Measurements from ENCODE around the gene KLF4.

KLF4 gene

GRCh38 chr9:107460153-107461023 is 29.2 kb downstream of the KLF4 start:
- in situ Hi-C loops (cut with MboI; ENCODE audit: low sequenced_read_pairs), result loop anchor here (25.0 kb wide), 1 partner anchor 802 kb away; no protein-coding TSS in a partner anchor

DNA sequence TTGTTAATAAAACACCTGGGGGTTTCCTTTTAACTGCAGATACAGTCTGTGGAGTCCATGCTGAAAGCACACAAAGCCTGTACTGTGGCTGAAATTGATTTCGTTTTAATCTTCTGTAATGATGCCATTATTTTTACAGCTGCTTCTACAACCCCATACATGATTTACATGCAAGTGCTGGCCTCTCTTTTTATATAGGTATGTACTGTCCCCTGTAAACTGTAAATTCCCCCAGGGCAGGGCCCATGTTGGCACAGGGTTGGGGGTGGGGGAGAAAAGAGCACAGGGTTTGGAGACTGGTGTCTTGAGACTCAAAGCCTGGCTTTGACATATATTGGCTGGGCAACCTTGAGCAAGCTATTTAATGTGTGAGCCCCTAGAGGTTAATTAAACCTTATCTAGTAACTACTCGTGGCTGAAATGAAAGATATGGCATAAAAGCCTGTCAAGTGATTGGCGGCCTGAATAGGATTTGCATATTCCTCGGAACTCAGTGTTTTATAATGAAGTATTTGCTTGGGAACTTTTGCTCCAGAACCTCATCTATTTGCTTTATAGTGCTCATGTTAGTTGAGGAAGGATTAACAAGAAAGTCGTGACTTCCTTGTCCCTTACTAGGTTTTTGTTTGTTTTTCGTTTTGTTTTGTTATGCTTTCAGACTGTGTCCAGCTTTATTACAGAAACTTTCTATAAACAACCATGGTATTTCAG is 34.0 kb downstream of the KLF4 start:
- in situ Hi-C loops (cut with MboI; ENCODE audit: low sequenced_read_pairs), result loop anchor here (25.0 kb wide), 1 partner anchor 807 kb away; no protein-coding TSS in a partner anchor

DNA sequence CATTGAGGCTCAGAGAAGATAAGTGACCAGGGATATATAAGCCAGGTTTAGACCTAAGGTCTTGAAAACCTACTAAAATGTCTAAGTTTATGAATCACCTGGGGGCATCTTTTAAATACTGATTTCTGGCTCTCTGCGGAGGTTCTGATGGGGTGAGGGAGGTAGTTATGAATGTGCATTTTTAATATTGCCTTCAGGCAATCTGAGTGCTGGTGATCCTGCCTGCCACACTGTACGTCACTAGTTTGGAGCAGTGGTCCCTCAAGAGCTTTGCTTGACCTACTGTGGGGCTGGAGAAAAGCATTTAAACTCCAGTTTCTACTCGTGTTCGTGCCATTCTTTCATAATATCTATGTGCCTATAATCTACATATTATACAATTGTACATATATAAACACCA is 36.1 kb downstream of the KLF4 start:
- in situ Hi-C loops (cut with MboI; ENCODE audit: low sequenced_read_pairs), result loop anchor here (25.0 kb wide), 1 partner anchor 809 kb away; no protein-coding TSS in a partner anchor

- in situ Hi-C loops (cut with MboI; ENCODE audit: low sequenced_read_pairs), result no loop called here
Measured at GRCh38 chr9:107447834-107448233, 41.7 kb downstream of the KLF4 start.

DNA sequence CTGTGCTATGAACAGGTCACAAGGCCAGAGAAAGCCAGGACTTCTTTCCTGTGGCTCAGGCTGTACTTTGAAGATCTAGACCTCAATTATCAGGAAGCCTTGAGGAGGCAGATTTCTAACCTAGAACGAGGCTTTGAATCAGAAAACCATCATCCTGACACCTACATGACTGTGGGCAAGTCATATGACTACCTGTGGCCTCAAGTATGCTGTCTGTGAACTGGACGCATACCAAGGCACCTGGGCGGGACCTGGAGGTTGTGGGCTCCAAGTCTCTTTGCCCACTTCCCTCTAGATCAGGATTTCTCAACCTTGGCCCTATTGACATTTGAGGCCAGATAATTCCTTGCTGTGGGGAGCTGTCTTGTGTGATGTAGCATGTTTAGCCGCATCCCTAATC is 42.5 kb downstream of the KLF4 start:
- in situ Hi-C loops (cut with MboI; ENCODE audit: low sequenced_read_pairs), result no loop called here

GRCh38 chr9:107446491-107446890 is 43.1 kb downstream of the KLF4 start:
- in situ Hi-C loops (cut with MboI; ENCODE audit: low sequenced_read_pairs), result no loop called here

- in situ Hi-C loops (cut with MboI; ENCODE audit: low sequenced_read_pairs), result no loop called here
Measured at GRCh38 chr9:107443786-107444185, 45.8 kb downstream of the KLF4 start.

- in situ Hi-C loops (cut with MboI; ENCODE audit: low sequenced_read_pairs), result no loop called here
Measured at GRCh38 chr9:107439991-107440456, 49.5 kb downstream of the KLF4 start.

GRCh38 chr9:107438211-107439031 is 51.1 kb downstream of the KLF4 start:
- in situ Hi-C loops (cut with MboI; ENCODE audit: low sequenced_read_pairs), result no loop called here

GRCh38 chr9:107437716-107438115 is 51.9 kb downstream of the KLF4 start:
- in situ Hi-C loops (cut with MboI; ENCODE audit: low sequenced_read_pairs), result no loop called here

- in situ Hi-C loops (cut with MboI; ENCODE audit: low sequenced_read_pairs), result no loop called here
Measured at GRCh38 chr9:107435415-107435814, 54.2 kb downstream of the KLF4 start.

Data from HL-60/S4 (cell line).